ENCODE results near the gene ETFA. TPM values are rescaled to one million over a fixed set of nuclear protein-coding genes. Genes with fewer than 3 reads are reported as not detected.

Gene ETFA
- total and polyA plus RNA-seq, 2 of the 8 experiments (the other 6 are each of a cell fraction or from before 2014, with no cell fraction given), result 60.9 to 90.0 TPM

DNA sequence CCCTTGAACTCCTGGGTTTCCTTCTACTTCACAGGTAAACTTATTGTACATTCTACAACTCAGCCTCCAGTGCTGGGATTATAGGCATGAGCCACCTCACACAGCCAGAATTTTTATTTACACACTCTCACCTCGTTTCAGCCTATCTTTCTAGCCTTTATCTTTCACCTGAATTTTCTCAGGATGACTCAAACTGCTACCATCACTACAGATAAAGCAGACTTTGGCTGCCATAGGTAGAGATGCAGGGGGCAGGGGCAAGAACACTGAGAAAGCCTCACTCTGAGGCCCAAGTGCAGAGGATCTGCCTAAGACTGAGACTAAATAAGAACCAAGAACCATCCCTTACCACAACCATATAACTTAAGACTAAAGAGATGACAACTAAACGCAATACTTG is 59.0 kb downstream of the ETFA start:
- CTCF ChIA-PET (ENCODE audit: partially characterized antibody), result interaction anchor here (2.0 kb wide), 1 partner anchor 78 kb away, joined by 7 read pairs; no protein-coding TSS in a partner anchor
- no peak for TF ChIP-seq EGR1 (IDR thresholded peaks at IDR 0.05; ENCODE audit: borderline replicate concordance, low read depth, low read length)
- no peak for TF ChIP-seq HDAC2 (IDR thresholded peaks at IDR 0.05; ENCODE audit: borderline replicate concordance in 1 of 2, low read depth in 2 of 2, low read length in 2 of 2)
- no peak for TF ChIP-seq TEAD4 (IDR thresholded peaks at IDR 0.05; ENCODE audit: low read depth, low read length)
- TF ChIP-seq POLR2A (IDR thresholded peaks at IDR 0.05; ENCODE audit: control extremely low read depth in 1 of 2, low read depth in 2 of 2, low read length in 2 of 2), result no peak
- TF ChIP-seq NANOG (IDR thresholded peaks at IDR 0.05; ENCODE audit: insufficient read depth, low read depth, low read length, poor library complexity, severe bottlenecking), result no peak
- no peak for TF ChIP-seq RNF2 (IDR thresholded peaks at IDR 0.05; ENCODE audit: borderline replicate concordance, low read depth, low read length, missing control alignments, poor library complexity, severe bottlenecking)
- no peak for TF ChIP-seq RXRA (IDR thresholded peaks at IDR 0.05; ENCODE audit: insufficient read depth, low read depth, low read length)
- no peak for TF ChIP-seq TCF12 (IDR thresholded peaks at IDR 0.05; ENCODE audit: low read depth, low read length)
- no peak for TF ChIP-seq TAF1 (IDR thresholded peaks at IDR 0.05; ENCODE audit: low read depth, low read length)
- no peak for TF ChIP-seq TAF7 (optimal IDR thresholded peaks at IDR 0.05; ENCODE audit: borderline replicate concordance, low read depth, low read length)
- TF ChIP-seq, protein P1, sequence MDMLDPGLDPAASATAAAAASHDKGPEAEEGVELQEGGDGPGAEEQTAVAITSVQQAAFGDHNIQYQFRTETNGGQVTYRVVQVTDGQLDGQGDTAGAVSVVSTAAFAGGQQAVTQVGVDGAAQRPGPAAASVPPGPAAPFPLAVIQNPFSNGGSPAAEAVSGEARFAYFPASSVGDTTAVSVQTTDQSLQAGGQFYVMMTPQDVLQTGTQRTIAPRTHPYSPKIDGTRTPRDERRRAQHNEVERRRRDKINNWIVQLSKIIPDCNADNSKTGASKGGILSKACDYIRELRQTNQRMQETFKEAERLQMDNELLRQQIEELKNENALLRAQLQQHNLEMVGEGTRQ (IDR thresholded peaks at IDR 0.05; ENCODE audit: low read length), result no peak
- no peak for TF ChIP-seq CBX8 (IDR thresholded peaks at IDR 0.05; ENCODE audit: borderline replicate concordance, low read depth, low read length)
- no peak for TF ChIP-seq CHD2 (IDR thresholded peaks at IDR 0.05; ENCODE audit: low read length)

More for the DNA sequence above, 59.0 kb downstream of the ETFA start:
- FAIRE-seq (no peak), DNase-seq (ENCODE audit: low read depth in 1 of 2, low spot score in 2 of 2) (no peak)
- no peak overlapping the region for H3K4ac ChIP-seq (replicated peaks; ENCODE audit: insufficient read length, low read depth, low read length)
- H3K23ac ChIP-seq (ENCODE audit: insufficient read length), result no peak overlapping the region
- H4K8ac ChIP-seq (ENCODE audit: extremely low read depth, insufficient read depth, low read length), result no peak overlapping the region
- H3K79me1 ChIP-seq (ENCODE audit: low read depth, low read length), result no peaks in the 10 kb centered on the region
- no peak overlapping the region for H3K4me3 ChIP-seq (ENCODE audit: extremely low read depth in 1 of 4, insufficient read depth in 2 of 4, low read depth in 3 of 4, low read length in 4 of 4)
- no peak overlapping the region for H2AK5ac ChIP-seq (ENCODE audit: low read depth, low read length)
- no peak overlapping the region for H2BK5ac ChIP-seq (ENCODE audit: low read depth, low read length)
- no peak overlapping the region for H3K56ac ChIP-seq (replicated peaks; ENCODE audit: insufficient read length, low read depth, low read length)
- H3K9ac ChIP-seq (replicated peaks in 1 of 4; ENCODE audit: extremely low read depth in 1 of 4, low read depth in 3 of 4, low read length in 3 of 4), result no peak overlapping the region
- H2BK12ac ChIP-seq (ENCODE audit: low read depth, low read length), result no peak overlapping the region
- H2BK20ac ChIP-seq (ENCODE audit: low read length), result no peak overlapping the region
- no peak overlapping the region for H2AFZ ChIP-seq (ENCODE audit: low read length)
- H3K36me3 ChIP-seq (ENCODE audit: control insufficient read depth in 2 of 4, insufficient read depth in 4 of 4, low read length in 3 of 4), result no peaks in the 10 kb centered on the region
- no peak overlapping the region for H4K91ac ChIP-seq (replicated peaks; ENCODE audit: insufficient read length, low read length)
- POLR2A ChIA-PET (ENCODE audit: partially characterized antibody), result no interaction called here
- WGBS, 2 experiments (ENCODE audit: extremely low coverage in 1 of 2, insufficient coverage in 1 of 2, insufficient read length in 1 of 2, insufficient replicate concordance in 2 of 2, low coverage in 1 of 2, low lambda C conversion rate in 2 of 2, missing lambda C conversion rate in 1 of 2), result 87% methylated on average over 2 of the region's 2 CpGs; no CpG with 5 or more reads in 1 of the 2 experiments
- no peaks in the 10 kb centered on the region for H4K20me1 ChIP-seq (replicated peaks in 1 of 2; ENCODE audit: control insufficient read depth in 1 of 2, insufficient read depth in 2 of 2, low read length in 2 of 2)
- no peaks in the 10 kb centered on the region for H3K79me2 ChIP-seq (ENCODE audit: control insufficient read depth in 1 of 2, insufficient read depth in 2 of 2, low read length in 2 of 2)
- peaks cover 0 to 10% (median 5%) of the 10 kb centered on the region in 4 experiments; a peak in 3 of 7 replicates for H3K4me1 ChIP-seq (replicated peaks in 1 of 4; ENCODE audit: control insufficient read depth in 3 of 4, insufficient read depth in 4 of 4, low read length in 3 of 4)
- H3K14ac ChIP-seq (ENCODE audit: insufficient read length), result no peak overlapping the region
- H3K27ac ChIP-seq (ENCODE audit: low read depth, low read length), result no peak overlapping the region
- no peak overlapping the region for H2BK120ac ChIP-seq (replicated peaks; ENCODE audit: low read depth, low read length)
- no peak overlapping the region for H4K5ac ChIP-seq (ENCODE audit: insufficient read length, low read depth, low read length)
- H3K9me3 ChIP-seq (ENCODE audit: insufficient read depth in 2 of 2, low read depth in 1 of 2, low read length in 1 of 2), result no peaks in the 10 kb centered on the region
- H3K18ac ChIP-seq (ENCODE audit: extremely low read depth, low read length), result no peak overlapping the region
- no peak overlapping the region; a peak in 1 of 4 replicates for H3K4me2 ChIP-seq (ENCODE audit: insufficient read depth in 1 of 2, low read depth in 2 of 2, low read length in 2 of 2)
- no peaks in the 10 kb centered on the region for H3K27me3 ChIP-seq (replicated peaks in 1 of 4; ENCODE audit: control insufficient read depth in 3 of 4, extremely low read depth in 1 of 4, insufficient read depth in 3 of 4, low read length in 3 of 4)
- no peaks in the 10 kb centered on the region for H3K23me2 ChIP-seq (ENCODE audit: low read depth, low read length)
- no peak overlapping the region for H2BK15ac ChIP-seq (ENCODE audit: low read length)

All from H1 (cell line).